Kidney (tissue), 14 donors: ENCODE results near the gene EIF4H. TPM values are rescaled to one million over a fixed set of nuclear protein-coding genes. Genes with fewer than 3 reads are reported as not detected.

Source experiments
- DNase-seq, 5 donors: peaks; one replicate each; pipeline ENCODE4 v3.0.0-alpha.2; 2013 to 2020
- FAIRE-seq: peaks from 2 replicates; lab custom pipeline; 2012; peaks lifted over from hg19 to GRCh38; lab: Jason Lieb, UNC
- H3K27ac ChIP-seq, 2 donors: one replicate each; pipeline ENCODE4 v1.7.0; 2013; ENCODE audit warnings: low read depth in 2 of 2, low read length in 2 of 2, inconsistent platforms in 1 of 2
- H3K27me3 ChIP-seq: one replicate; pipeline ENCODE4 v1.7.1; 2013; ENCODE audit warnings: low read length, inconsistent platforms; ENCODE audit not compliant: control insufficient read depth, insufficient read depth
- H3K36me3 ChIP-seq, 3 donors: one replicate each; pipeline versions ENCODE4 v1.7.0 to v1.7.1; 2013; ENCODE audit warnings: low read length in 3 of 3, control low read depth in 1 of 3, inconsistent platforms in 1 of 3; ENCODE audit not compliant: insufficient read depth in 3 of 3, control insufficient read depth in 2 of 3
- H3K4me1 ChIP-seq, 3 donors: one replicate each; pipeline versions ENCODE4 v1.7.0 to v1.7.1; 2013; ENCODE audit warnings: low read length in 3 of 3, inconsistent platforms in 1 of 3, low read depth in 1 of 3; ENCODE audit not compliant: control insufficient read depth in 2 of 3, insufficient read depth in 2 of 3
- H3K4me3 ChIP-seq, 3 donors: one replicate each; pipeline versions ENCODE4 v1.7.0 to v1.8.1; 2013; ENCODE audit warnings: low read length in 3 of 3, control low read depth in 1 of 3, inconsistent platforms in 1 of 3
- H3K9ac ChIP-seq, 3 donors: one replicate each; pipeline versions ENCODE4 v1.7.0 to v1.7.1; 2013; ENCODE audit warnings: low read length in 3 of 3, control low read depth in 1 of 3, inconsistent platforms in 1 of 3
- H3K9me3 ChIP-seq, 3 donors: one replicate each; pipeline versions ENCODE4 v1.7.0 to v1.7.1; 2013; ENCODE audit warnings: low read length in 3 of 3, control low read depth in 1 of 3, inconsistent platforms in 1 of 3; ENCODE audit not compliant: control insufficient read depth in 2 of 3, insufficient read depth in 1 of 3
- intact Hi-C: fragments of 100-400 bp; cut with DNase I; formaldehyde crosslinking; loops from one replicate; pipeline ENCODE4 v1.11.1; 2022
- polyA plus RNA-seq: library from polyadenylated mRNA; stranded (reverse); fragments of 350-450 nt; fragmentation: Illumina TruSeq; extraction: RNeasy Lipid Tissue Mini Kit (QIAGEN cat#74804); gene quantifications from one replicate; pipeline ENCODE4 v1.2.3, GENCODE V29; 2014; ENCODE audit warnings: low read depth, low replicate concordance; ENCODE audit not compliant: insufficient read depth
- total RNA-seq: library from RNA; stranded (reverse); fragmentation: NEBNext Ultra II Directional; extraction: Animal tissue kit (Norgen Biotek cat#: 25700); gene quantifications from one replicate; pipeline ENCODE4 v1.2.1, GENCODE V29; 2021
- TF ChIP-seq, protein P1 (sequence below): IDR thresholded peaks from 3 replicates; pipeline ENCODE4 v1.5.1; 2012; ENCODE audit warnings: mild to moderate bottlenecking, moderate library complexity, borderline replicate concordance; ENCODE audit not compliant: insufficient read depth; ENCODE audit errors: extremely low read depth
- donor health status: control.
- donor health status: control.
- donor health status: control.
- donor health status: control.
- donor health status: control.
- donor health status: DM: yes; HTN: yes; CAD: no.
- donor health status: Normal renal cell carcinoma (clear cell type).

Gene EIF4H
- total and polyA plus RNA-seq, 2 donors from 2014 or later = 153 to 240 TPM

GRCh38 chr7:74235518-74236268 is 61.5 kb downstream of the EIF4H start:
- Histone ChIP-seq H3K9me3 (no peaks in the 10 kb centered on the region), H3K27ac (no peak overlapping the region), H3K27me3 (no peaks in the 10 kb centered on the region), H3K4me3 (no peak overlapping the region), H3K9ac (no peak overlapping the region), H3K36me3 (peaks cover 2 to 11% (median 10%) of the 10 kb centered on the region in 3 donors), H3K4me1 (no peaks in the 10 kb centered on the region)
- FAIRE-seq (no peak), DNase-seq (no peak)
- intact Hi-C loops = no loop called here
- TF ChIP-seq, protein P1, sequence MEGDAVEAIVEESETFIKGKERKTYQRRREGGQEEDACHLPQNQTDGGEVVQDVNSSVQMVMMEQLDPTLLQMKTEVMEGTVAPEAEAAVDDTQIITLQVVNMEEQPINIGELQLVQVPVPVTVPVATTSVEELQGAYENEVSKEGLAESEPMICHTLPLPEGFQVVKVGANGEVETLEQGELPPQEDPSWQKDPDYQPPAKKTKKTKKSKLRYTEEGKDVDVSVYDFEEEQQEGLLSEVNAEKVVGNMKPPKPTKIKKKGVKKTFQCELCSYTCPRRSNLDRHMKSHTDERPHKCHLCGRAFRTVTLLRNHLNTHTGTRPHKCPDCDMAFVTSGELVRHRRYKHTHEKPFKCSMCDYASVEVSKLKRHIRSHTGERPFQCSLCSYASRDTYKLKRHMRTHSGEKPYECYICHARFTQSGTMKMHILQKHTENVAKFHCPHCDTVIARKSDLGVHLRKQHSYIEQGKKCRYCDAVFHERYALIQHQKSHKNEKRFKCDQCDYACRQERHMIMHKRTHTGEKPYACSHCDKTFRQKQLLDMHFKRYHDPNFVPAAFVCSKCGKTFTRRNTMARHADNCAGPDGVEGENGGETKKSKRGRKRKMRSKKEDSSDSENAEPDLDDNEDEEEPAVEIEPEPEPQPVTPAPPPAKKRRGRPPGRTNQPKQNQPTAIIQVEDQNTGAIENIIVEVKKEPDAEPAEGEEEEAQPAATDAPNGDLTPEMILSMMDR = no peak

DNA sequence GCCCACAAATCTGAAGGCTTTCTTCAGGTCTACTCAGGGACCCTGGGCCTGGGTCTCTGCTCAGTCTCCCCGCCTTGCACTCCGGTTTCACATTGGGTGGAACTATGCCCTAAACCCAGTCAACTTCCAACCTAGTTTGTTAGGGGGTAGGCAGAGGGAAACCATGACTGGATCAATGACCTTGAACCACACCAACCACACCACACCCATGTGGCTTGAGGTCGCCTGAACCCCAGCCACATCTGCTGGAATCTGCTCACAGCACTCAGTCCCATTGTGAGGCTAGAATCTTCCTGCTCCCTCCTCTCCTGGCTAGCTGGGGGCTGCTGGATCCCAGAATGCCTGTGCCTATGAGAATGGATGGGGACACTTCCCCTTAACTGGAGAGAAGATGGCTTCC is 62.1 kb downstream of the EIF4H start:
- H3K9me3 ChIP-seq = no peaks in the 10 kb centered on the region
- no peak overlapping the region for H3K9ac ChIP-seq
- no peak for DNase-seq
- H3K4me1 ChIP-seq = no peaks in the 10 kb centered on the region
- intact Hi-C loops = no loop called here
- no peaks in the 10 kb centered on the region for H3K27me3 ChIP-seq
- no peak for FAIRE-seq
- no peak overlapping the region for H3K27ac ChIP-seq
- TF ChIP-seq, protein P1 = no peak
- no peak overlapping the region for H3K4me3 ChIP-seq
- H3K36me3 ChIP-seq = peaks cover 2 to 13% (median 11%) of the 10 kb centered on the region in 3 donors

DNA sequence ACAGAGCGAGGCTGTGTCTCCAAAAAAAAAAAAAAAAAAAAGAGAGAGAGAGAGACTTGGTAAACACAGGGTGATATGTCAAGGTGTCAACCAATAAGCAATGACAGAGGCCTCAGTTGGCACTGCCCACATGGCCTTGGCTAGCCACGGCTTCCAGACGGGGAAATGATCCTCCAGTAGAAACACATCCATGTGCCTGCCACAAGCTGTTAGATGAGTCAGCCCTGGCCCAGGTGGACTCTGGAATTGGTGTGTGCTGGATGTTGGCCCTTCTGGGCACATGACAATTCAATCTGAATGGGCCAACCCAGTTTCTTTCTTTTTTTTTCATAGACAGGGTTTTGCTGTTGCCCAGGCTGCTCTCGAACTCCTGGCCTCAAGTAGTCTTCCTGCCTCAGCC is 66.3 kb downstream of the EIF4H start:
- intact Hi-C loops = no loop called here
- FAIRE-seq = no peak
- DNase-seq = no peak

More for the DNA sequence above, 66.3 kb downstream of the EIF4H start:
- Histone ChIP-seq H3K27me3 (no peaks in the 10 kb centered on the region), H3K9me3 (no peaks in the 10 kb centered on the region), H3K4me3 (no peak overlapping the region), H3K9ac (no peak overlapping the region), H3K36me3 (peaks cover 7 to 20% (median 17%) of the 10 kb centered on the region in 3 donors), H3K4me1 (no peaks in the 10 kb centered on the region), H3K27ac (no peak overlapping the region)
- TF ChIP-seq, protein P1 = no peak
